Muscle layer of colon (tissue), 2 donors: ENCODE measurements around the gene LFNG.

Experiments
- H3K27ac ChIP-seq: one replicate; pipeline ENCODE4 v1.7.0; 2013; ENCODE audit warnings: low read depth, mild to moderate bottlenecking, low read length, moderate library complexity
- H3K27me3 ChIP-seq, 2 donors: one replicate each; pipeline ENCODE4 v1.7.0; 2013; ENCODE audit warnings: low read length in 2 of 2, mild to moderate bottlenecking in 2 of 2; ENCODE audit not compliant: insufficient read depth in 2 of 2, control insufficient read depth in 1 of 2
- H3K36me3 ChIP-seq: one replicate; pipeline ENCODE4 v1.7.0; 2013; ENCODE audit warnings: mild to moderate bottlenecking, low read length; ENCODE audit not compliant: insufficient read depth
- H3K4me1 ChIP-seq: one replicate; pipeline ENCODE4 v1.7.0; 2013; ENCODE audit warnings: mild to moderate bottlenecking, low read length; ENCODE audit not compliant: insufficient read depth
- H3K4me3 ChIP-seq, 2 donors: one replicate each; pipeline ENCODE4 v1.7.0; 2013; ENCODE audit warnings: low read length in 2 of 2, low read depth in 1 of 2, mild to moderate bottlenecking in 1 of 2, moderate library complexity in 1 of 2
- H3K9ac ChIP-seq: one replicate; pipeline ENCODE4 v1.7.0; 2013; ENCODE audit warnings: low read length
- H3K9me3 ChIP-seq: one replicate; pipeline ENCODE4 v1.7.0; 2013; ENCODE audit warnings: mild to moderate bottlenecking, low read length
- donor health status: abdominal sarcoma.
- donor health status: Adenocarcinoma of cecum.

LFNG gene

DNA sequence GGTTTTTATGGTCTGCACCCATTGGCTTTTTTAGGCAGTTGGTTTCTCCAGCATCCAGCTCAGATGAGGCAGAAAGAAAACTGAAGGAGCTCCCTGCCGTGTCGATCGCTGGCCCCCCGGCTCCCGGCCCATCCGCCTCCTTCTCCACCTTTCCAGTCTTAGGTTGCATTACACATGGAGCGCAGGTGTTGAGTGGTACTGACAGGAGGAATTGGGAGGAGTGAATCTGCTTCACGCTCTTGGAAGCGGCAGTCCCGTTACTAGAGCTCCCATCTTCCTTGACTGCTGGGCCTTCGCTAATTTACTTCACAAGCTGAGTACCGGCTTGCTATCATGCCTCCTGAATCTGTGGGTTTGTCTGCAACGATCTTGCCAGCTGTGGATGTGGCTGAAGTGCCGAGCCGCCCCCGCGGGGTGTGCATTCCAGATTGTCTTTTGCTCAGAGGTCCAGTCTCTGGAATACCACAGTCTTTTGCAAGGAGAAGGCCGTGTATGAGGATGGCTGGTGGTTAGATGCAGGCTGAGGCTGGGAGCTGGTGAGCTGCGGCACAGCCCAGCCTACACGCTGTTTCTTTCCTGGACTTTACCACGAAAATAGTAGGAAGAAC lies 56.3 kb downstream of the LFNG start:
- no peak overlapping the region for H3K9ac ChIP-seq
- H3K27me3 ChIP-seq, result no peaks in the 10 kb centered on the region
- no peaks in the 10 kb centered on the region for H3K4me1 ChIP-seq
- H3K4me3 ChIP-seq, result no peak overlapping the region
- H3K27ac ChIP-seq, result no peak overlapping the region
- H3K36me3 ChIP-seq, result peaks cover 23% of the 10 kb centered on the region
- no peaks in the 10 kb centered on the region for H3K9me3 ChIP-seq

DNA sequence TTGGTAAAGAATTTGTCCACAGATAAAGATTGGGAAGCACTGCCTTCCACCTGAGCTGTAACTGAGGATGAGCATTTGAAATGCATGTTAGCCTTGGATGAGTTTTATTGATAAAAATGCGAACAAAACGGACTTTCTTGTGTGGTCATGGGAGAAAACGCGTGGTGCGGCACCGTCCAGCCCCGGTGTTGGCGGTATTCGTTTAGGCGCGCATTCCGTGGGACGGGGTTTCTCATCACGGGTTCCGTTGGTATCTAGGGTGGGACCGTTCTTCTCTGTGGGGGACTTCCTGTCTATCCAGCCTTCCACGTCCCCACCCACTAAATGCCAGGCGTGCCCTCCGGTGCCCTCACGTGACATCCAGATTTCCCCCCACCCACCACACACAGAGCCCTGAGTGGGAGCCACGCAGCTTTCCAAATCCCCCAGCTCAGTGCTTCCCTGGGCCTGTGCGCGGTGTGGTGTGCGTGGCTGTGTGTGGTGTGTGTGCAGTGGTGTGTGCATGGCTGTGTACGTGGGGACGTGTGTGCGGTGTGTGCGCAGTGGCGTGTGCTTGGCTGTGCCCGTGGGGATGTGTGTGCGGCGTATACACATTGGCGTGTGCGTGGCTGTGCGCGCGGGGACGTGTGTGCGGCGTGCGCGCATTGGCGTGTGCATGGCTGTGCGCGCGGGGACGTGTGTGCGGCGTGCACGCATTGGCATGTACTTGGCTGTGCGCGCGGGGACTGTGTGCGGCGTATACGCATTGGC lies 57.3 kb downstream of the LFNG start:
- H3K4me3 ChIP-seq, result no peak overlapping the region
- H3K27ac ChIP-seq, result no peak overlapping the region
- peaks cover 23% of the 10 kb centered on the region for H3K36me3 ChIP-seq
- no peaks in the 10 kb centered on the region for H3K9me3 ChIP-seq
- no peaks in the 10 kb centered on the region for H3K27me3 ChIP-seq
- H3K4me1 ChIP-seq, result no peaks in the 10 kb centered on the region
- no peak overlapping the region for H3K9ac ChIP-seq
